HepG2 (cell line): ENCODE results near the gene ABCC3. TPM values are rescaled to one million over a fixed set of nuclear protein-coding genes. Genes with fewer than 3 reads are reported as not detected.

ENCODE experiments used
- ATRX ChIP-seq: sonication (generic); formaldehyde crosslinking; IDR thresholded peaks from 2 replicates; pipeline ENCODE4 v1.4.0; 2020; ENCODE audit warnings: missing genetic modification reagents, borderline replicate concordance
- CENPX ChIP-seq: sonication (generic); formaldehyde crosslinking; IDR thresholded peaks from 2 replicates; pipeline ENCODE4 v1.9.0; 2021; ENCODE audit warnings: mild to moderate bottlenecking, missing genetic modification reagents, moderate library complexity
- CREBL2 ChIP-seq: sonication (generic); formaldehyde crosslinking; IDR thresholded peaks from 2 replicates; pipeline ENCODE4 v1.8.1; 2023; ENCODE audit warnings: missing genetic modification reagents, mild to moderate bottlenecking, borderline replicate concordance
- DDIT3 ChIP-seq: sonication (generic); formaldehyde crosslinking; IDR thresholded peaks from 2 replicates; pipeline ENCODE4 v1.4.0; 2020; ENCODE audit warnings: mild to moderate bottlenecking, missing genetic modification reagents
- DNMT3B ChIP-seq: conservative IDR thresholded peaks from 2 replicates; pipeline ENCODE4 v1.6.1; 2016; ENCODE audit warnings: missing biosample characterization, control low read depth
- HMGXB3 ChIP-seq: sonication (generic); formaldehyde crosslinking; IDR thresholded peaks from 2 replicates; pipeline ENCODE4 v1.4.0; 2020; ENCODE audit warnings: missing genetic modification reagents, borderline replicate concordance
- HNF1B ChIP-seq: sonication (generic); formaldehyde crosslinking; IDR thresholded peaks from 2 replicates; pipeline ENCODE4 v1.5.1; 2020; ENCODE audit warnings: mild to moderate bottlenecking, moderate library complexity, missing genetic modification reagents
- ISX ChIP-seq: sonication (generic); formaldehyde crosslinking; conservative IDR thresholded peaks from 2 replicates; pipeline ENCODE4 v1.5.0; 2020; ENCODE audit warnings: missing genetic modification reagents
- KLF6 ChIP-seq: IDR thresholded peaks from 2 replicates; pipeline ENCODE4 v1.8.0; 2016; ENCODE audit warnings: missing biosample characterization, missing genetic modification reagents
- MAZ ChIP-seq, 2 experiments: sonication (generic) in 1 of 2; formaldehyde crosslinking in 1 of 2; IDR thresholded peaks; 2 replicates each; pipeline versions ENCODE4 v1.5.0 to v1.6.1; 2012 to 2020; ENCODE audit warnings: low read depth in 2 of 2, mild to moderate bottlenecking in 2 of 2, borderline replicate concordance in 1 of 2, improper control_type of control experiment in 1 of 2, low read length in 1 of 2, missing genetic modification reagents in 1 of 2, moderate library complexity in 1 of 2
- MIER2 ChIP-seq: IDR thresholded peaks from 2 replicates; pipeline ENCODE4 v1.6.1; 2016; ENCODE audit warnings: missing biosample characterization, missing genetic modification reagents
- RELA ChIP-seq: sonication (generic); formaldehyde crosslinking; IDR thresholded peaks from 2 replicates; pipeline ENCODE4 v1.4.0; 2020; ENCODE audit warnings: missing genetic modification reagents
- SALL1 ChIP-seq: sonication (generic); formaldehyde crosslinking; IDR thresholded peaks from 2 replicates; pipeline ENCODE4 v1.8.0; 2022; ENCODE audit warnings: mild to moderate bottlenecking, missing genetic modification reagents
- TAF15 ChIP-seq: fragments of 200-400 bp; formaldehyde crosslinking; IDR thresholded peaks from one replicate; pipeline ENCODE4 v1.6.1; 2018; ENCODE audit warnings: mild to moderate bottlenecking, low read depth, low read length; ENCODE audit not compliant: poor library complexity, severe bottlenecking
- ZFP90 ChIP-seq: sonication (generic); formaldehyde crosslinking; IDR thresholded peaks from 2 replicates; pipeline ENCODE4 v1.8.0; 2022; ENCODE audit warnings: missing genetic modification reagents, mild to moderate bottlenecking, inconsistent platforms, borderline replicate concordance
- ZNF234 ChIP-seq: sonication (generic); formaldehyde crosslinking; conservative IDR thresholded peaks from 2 replicates; pipeline ENCODE4 v1.5.1; 2020; ENCODE audit warnings: mild to moderate bottlenecking, missing genetic modification reagents
- ZNF317 ChIP-seq: sonication (generic); formaldehyde crosslinking; IDR thresholded peaks from 2 replicates; pipeline ENCODE4 v1.5.0; 2020; ENCODE audit warnings: mild to moderate bottlenecking, missing genetic modification reagents
- ZNF414 ChIP-seq: sonication (generic); formaldehyde crosslinking; IDR thresholded peaks from 2 replicates; pipeline ENCODE4 v1.5.0; 2020; ENCODE audit warnings: missing genetic modification reagents
- ZNF704 ChIP-seq: sonication (generic); formaldehyde crosslinking; IDR thresholded peaks from 2 replicates; pipeline ENCODE4 v1.8.1; 2023; ENCODE audit warnings: mild to moderate bottlenecking, inconsistent platforms, moderate library complexity, missing genetic modification reagents, borderline replicate concordance
- ZNF724P ChIP-seq: sonication (generic); formaldehyde crosslinking; IDR thresholded peaks from 2 replicates; pipeline ENCODE4 v1.8.0; 2022; ENCODE audit warnings: missing genetic modification reagents, borderline replicate concordance
- polyA plus RNA-seq, 8 experiments: library from polyadenylated mRNA; depleted of rRNA in 3 of 8; stranded (reverse) in 7 of 8; unstranded in 1 of 8; fragments of >200 nt; fragmentation: Illumina TruSeq in 4 of 8; extraction: Trizol in 4 of 8; gene quantifications; 2 replicates each; pipeline versions ENCODE4 v1.2.1 to v1.2.3, GENCODE V29; 2011 to 2016; ENCODE audit warnings: low read depth in 4 of 8, missing spikeins in 1 of 8, mixed read lengths in 1 of 8; ENCODE audit not compliant: insufficient read depth in 1 of 8
- total RNA-seq, 5 experiments: library from RNA; depleted of rRNA; stranded (reverse); fragments of >200 nt; fragmentation: Illumina TruSeq; extraction: Trizol; gene quantifications; 2 replicates each; pipeline ENCODE4 v1.2.3, GENCODE V29; 2016; ENCODE audit warnings: low read depth in 1 of 5

ABCC3 gene
- total and polyA plus RNA-seq, 2 of the 13 experiments (the other 11 are each of a cell fraction or from before 2014, with no cell fraction given) = 25.2 to 50.7 TPM

- TF ChIP-seq KLF6 (CRISPR knock-in tag) (no peak; the same call in 1 of the 2 replicates), ISX (CRISPR knock-in tag) (no peak), MIER2 (CRISPR knock-in tag) (0 out of 2 replicates have a peak, but pooled peaks have one; percentile 41), CREBL2 (CRISPR knock-in tag) (no peak), CENPX (CRISPR knock-in tag) (no peak), MAZ (IDR thresholded peaks at IDR 0.05; ENCODE audit: borderline replicate concordance, low read depth, low read length) (no peak), MAZ (CRISPR knock-in tag; IDR thresholded peaks at IDR 0.05; ENCODE audit: low read depth) (peak; percentile 54; the same call in 1 of the 2 replicates), ZNF704 (CRISPR knock-in tag) (0 out of 2 replicates have a peak, but pooled peaks have one; percentile 28), ZNF317 (CRISPR knock-in tag) (no peak), SALL1 (CRISPR knock-in tag) (peak; percentile 67; the same call in 1 of the 2 replicates), ZNF234 (CRISPR knock-in tag) (no peak), TAF15 (no peak), ZFP90 (CRISPR knock-in tag) (no peak), RELA (CRISPR knock-in tag) (no peak), ZNF724P (CRISPR knock-in tag) (0 out of 2 replicates have a peak, but pooled peaks have one; percentile 41), ZNF414 (CRISPR knock-in tag) (no peak), DNMT3B (CRISPR knock-in tag) (0 out of 2 replicates have a peak, but pooled peaks have one; percentile 45), HNF1B (CRISPR knock-in tag) (no peak), HMGXB3 (CRISPR knock-in tag) (0 out of 2 replicates have a peak, but pooled peaks have one; percentile 10), DDIT3 (CRISPR knock-in tag) (no peak), ATRX (CRISPR knock-in tag) (no peak)
Measured at GRCh38 chr17:50638966-50639713, 4.5 kb downstream of the ABCC3 start (continued).
